Measurements from ENCODE around the gene ARRB1. TPM values are rescaled to one million over a fixed set of nuclear protein-coding genes. Genes with fewer than 3 reads are reported as not detected.

The ARRB1 gene
- total and polyA plus RNA-seq, 3 donors from 2014 or later = 8.4 to 9.8 (median 8.5) TPM

DNA sequence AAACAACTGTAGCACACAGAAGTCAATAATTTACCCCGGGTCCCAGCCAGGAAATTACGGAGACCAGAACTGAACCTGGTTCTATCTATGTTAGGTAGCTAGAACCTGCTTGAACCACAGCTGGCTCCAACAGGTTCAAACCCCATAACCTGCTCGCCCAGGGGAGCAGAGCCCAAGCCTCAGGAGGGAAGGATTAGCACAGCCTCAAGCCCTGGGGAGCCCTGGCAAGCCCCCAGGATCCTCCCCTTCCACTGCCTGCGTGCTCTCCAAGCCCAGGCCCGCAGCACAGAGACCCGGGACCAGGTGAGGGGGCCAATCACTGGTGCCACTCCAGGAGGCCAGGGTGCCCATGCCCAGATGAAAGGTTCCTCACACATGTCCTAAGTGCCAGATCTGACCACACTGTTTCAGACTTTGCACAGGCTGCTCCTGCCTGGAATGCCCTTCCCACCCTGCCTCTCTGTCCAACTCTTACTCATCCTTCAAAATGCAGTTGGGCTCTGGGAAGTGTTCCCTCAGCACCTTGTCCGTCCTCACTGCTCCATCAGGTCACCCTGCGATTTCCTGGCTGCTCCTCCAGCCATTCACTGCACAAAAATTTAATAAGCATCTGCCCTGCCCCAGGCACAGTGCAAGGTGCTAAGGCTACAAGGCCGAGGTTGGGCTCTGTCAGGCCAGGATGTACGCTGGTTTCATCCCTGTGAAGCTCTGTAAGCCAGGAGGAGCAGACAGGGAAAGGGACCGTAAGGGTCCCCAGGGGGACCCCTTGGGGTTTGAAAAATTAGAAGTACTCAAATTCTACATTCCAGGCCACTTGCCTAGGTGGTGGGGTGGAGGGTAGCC lies 32.2 kb downstream of the ARRB1 start:
- no peak overlapping the region for H3K4me3 ChIP-seq
- H3K36me3 ChIP-seq (ENCODE audit: low read depth, missing control alignments) = no peaks in the 10 kb centered on the region
- H3K27me3 ChIP-seq = no peaks in the 10 kb centered on the region
- intact Hi-C loops (cut with DNase I; ENCODE audit: low total_unique reads) = no loop called here
- TF ChIP-seq POLR2A (IDR thresholded peaks at IDR 0.05) = no peak
- TF ChIP-seq, protein P1, sequence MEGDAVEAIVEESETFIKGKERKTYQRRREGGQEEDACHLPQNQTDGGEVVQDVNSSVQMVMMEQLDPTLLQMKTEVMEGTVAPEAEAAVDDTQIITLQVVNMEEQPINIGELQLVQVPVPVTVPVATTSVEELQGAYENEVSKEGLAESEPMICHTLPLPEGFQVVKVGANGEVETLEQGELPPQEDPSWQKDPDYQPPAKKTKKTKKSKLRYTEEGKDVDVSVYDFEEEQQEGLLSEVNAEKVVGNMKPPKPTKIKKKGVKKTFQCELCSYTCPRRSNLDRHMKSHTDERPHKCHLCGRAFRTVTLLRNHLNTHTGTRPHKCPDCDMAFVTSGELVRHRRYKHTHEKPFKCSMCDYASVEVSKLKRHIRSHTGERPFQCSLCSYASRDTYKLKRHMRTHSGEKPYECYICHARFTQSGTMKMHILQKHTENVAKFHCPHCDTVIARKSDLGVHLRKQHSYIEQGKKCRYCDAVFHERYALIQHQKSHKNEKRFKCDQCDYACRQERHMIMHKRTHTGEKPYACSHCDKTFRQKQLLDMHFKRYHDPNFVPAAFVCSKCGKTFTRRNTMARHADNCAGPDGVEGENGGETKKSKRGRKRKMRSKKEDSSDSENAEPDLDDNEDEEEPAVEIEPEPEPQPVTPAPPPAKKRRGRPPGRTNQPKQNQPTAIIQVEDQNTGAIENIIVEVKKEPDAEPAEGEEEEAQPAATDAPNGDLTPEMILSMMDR (IDR thresholded peaks at IDR 0.05) = no peak
- 69 to 75% methylated on average over 8 to 11 of the region's 11 CpGs for WGBS, 2 donors
- H3K27ac ChIP-seq = no peak overlapping the region
- DNase-seq = no peak
- H3K9me3 ChIP-seq = no peaks in the 10 kb centered on the region
- H3K4me1 ChIP-seq = peaks cover 19% of the 10 kb centered on the region

GRCh38 chr11:75317446-75318122 lies 33.9 kb downstream of the ARRB1 start:
- TF ChIP-seq POLR2A (IDR thresholded peaks at IDR 0.05) = no peak
- TF ChIP-seq, protein P1 (IDR thresholded peaks at IDR 0.05) = no peak
- Histone ChIP-seq H3K36me3 (ENCODE audit: low read depth, missing control alignments) (no peaks in the 10 kb centered on the region), H3K9me3 (no peaks in the 10 kb centered on the region), H3K4me3 (no peak overlapping the region), H3K27me3 (no peaks in the 10 kb centered on the region), H3K27ac (no peak overlapping the region), H3K4me1 (peaks cover 34% of the 10 kb centered on the region)
- intact Hi-C loops (cut with DNase I; ENCODE audit: low total_unique reads) = no loop called here
- 66 to 78% methylated on average over 12 of the region's 12 CpGs for WGBS, 2 donors
- no peak for DNase-seq

GRCh38 chr11:75315439-75315805 lies 36.0 kb downstream of the ARRB1 start:
- intact Hi-C loops (cut with DNase I; ENCODE audit: low total_unique reads) = no loop called here
- no peaks in the 10 kb centered on the region for H3K27me3 ChIP-seq
- TF ChIP-seq, protein P1 (IDR thresholded peaks at IDR 0.05) = no peak
- TF ChIP-seq POLR2A (IDR thresholded peaks at IDR 0.05) = no peak
- H3K36me3 ChIP-seq (ENCODE audit: low read depth, missing control alignments) = no peaks in the 10 kb centered on the region
- H3K4me3 ChIP-seq = no peak overlapping the region
- H3K27ac ChIP-seq = no peak overlapping the region
- no peaks in the 10 kb centered on the region for H3K9me3 ChIP-seq
- peaks cover 48% of the 10 kb centered on the region for H3K4me1 ChIP-seq
- DNase-seq = no peak
- 75 to 83% methylated on average over 6 of the region's 6 CpGs for WGBS, 2 donors

DNA sequence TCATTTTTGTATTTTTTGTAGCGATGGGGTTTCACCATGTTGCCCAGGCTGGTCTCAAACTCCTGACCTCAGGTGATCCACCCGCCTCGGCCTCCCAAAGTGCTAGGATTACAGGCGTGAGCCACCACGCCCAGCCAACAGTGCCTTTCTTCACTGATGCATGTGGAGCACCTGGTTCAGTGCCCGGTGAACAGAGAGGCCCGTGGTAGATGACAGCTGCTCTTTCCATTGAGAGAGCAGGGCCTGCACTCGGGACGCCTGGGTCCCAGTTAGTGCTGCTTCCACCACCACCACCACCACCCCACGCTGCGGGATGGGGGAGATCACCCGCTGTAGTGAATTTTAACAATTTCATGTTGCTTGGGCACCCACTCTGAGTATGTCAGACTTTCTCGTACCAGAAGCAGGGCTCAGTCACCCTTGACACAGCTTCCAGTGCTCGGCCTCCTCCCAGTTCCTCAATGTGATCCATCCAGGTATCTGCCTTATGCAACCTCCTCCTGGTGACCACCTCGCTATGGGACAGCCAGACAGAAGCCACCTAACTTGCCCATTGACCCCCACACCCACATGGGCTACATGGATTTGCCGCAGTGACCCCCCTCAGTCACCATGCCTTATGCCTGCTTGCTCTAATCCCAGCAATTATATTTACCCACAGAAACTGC lies 36.6 kb downstream of the ARRB1 start:
- H3K27ac ChIP-seq = no peak overlapping the region
- intact Hi-C loops (cut with DNase I; ENCODE audit: low total_unique reads) = no loop called here
- 88 to 98% methylated on average over 9 to 16 of the region's 16 CpGs for WGBS, 2 donors

More for the DNA sequence above, 36.6 kb downstream of the ARRB1 start:
- no peak overlapping the region for H3K4me3 ChIP-seq
- no peaks in the 10 kb centered on the region for H3K9me3 ChIP-seq
- no peak for DNase-seq
- peaks cover 43% of the 10 kb centered on the region for H3K4me1 ChIP-seq
- no peak for TF ChIP-seq POLR2A (IDR thresholded peaks at IDR 0.05)
- TF ChIP-seq, protein P1 (IDR thresholded peaks at IDR 0.05) = no peak
- no peaks in the 10 kb centered on the region for H3K36me3 ChIP-seq (ENCODE audit: low read depth, missing control alignments)
- no peaks in the 10 kb centered on the region for H3K27me3 ChIP-seq
